HuH-7 (cell line): Measurements from ENCODE around the gene TRMT1.
"Not testable (repeated sequence)": the region's sequence is repeated elsewhere in the genome, so short reads cannot be mapped to it uniquely, and the experiment has no call there.

Source experiments
- DNase-seq: peaks from one replicate; pipeline ENCODE4 v3.0.0; 2011; ENCODE audit warnings: low spot score

The TRMT1 gene

DNA sequence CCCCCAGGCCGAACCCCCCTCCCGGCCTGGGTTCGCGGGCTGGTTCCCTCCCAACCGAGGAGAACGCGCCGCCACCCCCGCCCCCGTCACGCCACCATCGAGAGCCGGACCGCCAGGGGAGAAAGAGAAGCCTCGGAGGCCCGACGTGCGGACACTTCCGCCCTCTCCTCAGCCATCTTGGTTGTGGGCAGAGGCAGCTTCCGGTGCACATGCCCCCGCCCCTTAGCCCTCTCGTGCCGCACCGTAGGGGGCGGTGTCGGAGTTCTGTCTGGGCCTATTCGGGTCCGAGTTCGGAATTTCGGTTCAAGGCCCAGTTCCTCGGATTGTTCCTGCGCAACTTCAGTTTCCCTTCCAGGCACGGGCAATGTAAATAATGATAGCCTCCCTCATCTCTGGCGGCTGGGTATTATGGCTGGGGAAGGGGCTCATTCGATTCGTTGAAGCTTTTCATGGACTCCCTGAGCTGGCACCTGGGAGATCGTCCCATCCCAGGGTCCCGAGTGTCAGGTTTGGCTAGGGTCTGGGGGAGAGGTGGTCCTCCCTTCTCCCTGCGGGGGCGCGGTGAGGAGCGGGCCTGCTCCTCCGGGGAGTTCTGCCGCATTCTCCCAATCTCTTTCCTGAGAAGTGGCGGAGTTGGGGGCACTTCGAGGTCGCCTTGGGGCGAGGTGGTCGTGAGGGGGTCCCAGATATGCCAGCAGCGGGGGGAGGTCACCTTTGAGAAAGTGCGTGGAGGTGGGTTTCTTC, 33.8 kb upstream of the TRMT1 start, which contains the start of the genes IER2 and STX10:
Gene IER2, plus strand, starts transcription at position 225 of the 744 bp plus-strand sequence. CDS start 2,776 bp downstream, outside the sequence.
Gene STX10, minus strand, starts transcription at position 189 of the 744 bp plus-strand sequence. CDS start 202 bp downstream, outside the sequence.
- peak; percentile 84 for DNase-seq

DNA sequence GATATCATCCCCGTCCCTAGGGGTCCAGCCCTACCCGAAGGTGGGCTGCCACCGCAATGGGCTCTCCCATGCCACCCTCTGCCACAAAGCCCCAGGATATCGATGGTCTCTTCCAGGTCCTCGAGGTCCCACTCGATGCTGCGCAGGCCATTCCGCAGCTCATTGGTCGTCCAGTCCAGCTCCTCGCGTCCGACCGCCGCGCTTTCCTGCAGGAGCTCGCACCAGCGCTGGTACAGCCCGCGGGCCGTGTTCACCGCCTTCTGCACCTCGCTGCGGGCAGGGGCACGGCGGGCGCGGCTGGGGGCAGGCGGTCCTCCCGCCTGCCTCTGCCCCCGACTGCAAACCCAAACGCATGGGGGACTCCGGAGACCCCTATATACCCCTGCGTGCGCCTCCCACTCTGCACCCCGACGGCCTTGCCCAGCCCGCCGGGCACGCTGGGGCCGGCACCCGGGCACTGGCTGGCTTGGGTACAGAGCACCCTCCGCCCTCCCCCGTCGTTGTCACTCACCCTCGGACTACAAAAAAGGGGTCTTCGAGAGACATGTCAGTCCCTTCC, 33.2 kb upstream of the TRMT1 start:
- DNase-seq, result no peak

DNA sequence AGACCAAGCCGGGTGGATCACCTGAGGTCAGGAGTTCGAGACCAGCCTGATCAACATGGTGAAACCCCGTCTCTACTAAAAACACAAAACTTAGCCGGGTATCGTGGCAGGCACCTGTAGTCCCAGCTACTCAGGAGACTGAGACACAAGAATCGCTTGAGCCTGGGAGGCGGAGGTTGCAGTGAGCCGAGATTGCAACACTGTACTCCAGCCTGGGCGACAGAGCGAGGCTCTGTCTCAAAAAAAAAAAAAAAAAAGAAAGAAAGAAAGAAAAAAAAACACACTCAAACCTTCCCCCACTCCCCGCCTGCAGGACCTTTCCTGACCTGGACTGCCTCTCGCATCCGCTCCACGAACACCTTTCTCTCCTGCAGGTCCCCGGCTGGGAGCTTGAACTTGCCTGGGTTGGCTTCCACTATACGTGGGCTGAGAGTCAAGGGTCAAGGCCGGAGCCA, 32.7 kb upstream of the TRMT1 start:
- not testable (repeated sequence) for DNase-seq

DNA sequence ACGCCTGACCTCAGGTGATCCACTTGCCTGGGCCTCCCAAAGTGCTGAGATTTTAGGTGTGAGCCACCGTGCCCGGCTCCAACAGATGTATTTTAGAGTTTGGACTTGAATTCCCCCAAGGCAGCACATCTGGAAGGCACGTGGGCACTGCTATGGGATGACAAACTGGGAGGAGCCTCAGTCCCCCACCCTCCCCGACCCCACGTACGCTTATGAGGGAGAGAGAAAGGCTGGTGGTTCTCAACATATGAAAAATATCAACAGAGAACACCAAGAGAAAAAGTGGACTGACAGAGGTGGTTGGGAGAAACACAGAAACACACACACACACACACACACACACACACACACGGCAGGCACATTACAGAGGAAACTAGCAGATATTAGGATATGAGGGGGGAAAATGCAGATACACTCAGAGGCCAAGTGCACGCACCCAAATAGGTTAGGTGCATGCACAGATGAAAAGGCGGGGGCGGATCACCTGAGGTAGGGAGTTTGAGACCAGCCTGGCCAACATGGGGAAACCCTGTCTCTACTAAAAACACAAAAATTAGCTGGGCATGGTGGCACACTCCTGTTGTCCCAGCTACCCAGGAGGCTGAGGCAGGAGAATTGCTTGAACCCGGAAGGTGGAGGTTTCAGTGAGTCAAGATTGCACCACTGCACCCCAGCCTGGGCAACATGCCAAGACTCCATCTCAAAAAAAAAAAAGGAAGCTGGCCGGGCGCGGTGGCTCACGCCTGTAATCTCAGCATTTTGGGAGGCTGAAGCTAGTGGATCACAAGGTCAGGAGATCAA, 30.4 kb upstream of the TRMT1 start:
- no peak for DNase-seq

DNA sequence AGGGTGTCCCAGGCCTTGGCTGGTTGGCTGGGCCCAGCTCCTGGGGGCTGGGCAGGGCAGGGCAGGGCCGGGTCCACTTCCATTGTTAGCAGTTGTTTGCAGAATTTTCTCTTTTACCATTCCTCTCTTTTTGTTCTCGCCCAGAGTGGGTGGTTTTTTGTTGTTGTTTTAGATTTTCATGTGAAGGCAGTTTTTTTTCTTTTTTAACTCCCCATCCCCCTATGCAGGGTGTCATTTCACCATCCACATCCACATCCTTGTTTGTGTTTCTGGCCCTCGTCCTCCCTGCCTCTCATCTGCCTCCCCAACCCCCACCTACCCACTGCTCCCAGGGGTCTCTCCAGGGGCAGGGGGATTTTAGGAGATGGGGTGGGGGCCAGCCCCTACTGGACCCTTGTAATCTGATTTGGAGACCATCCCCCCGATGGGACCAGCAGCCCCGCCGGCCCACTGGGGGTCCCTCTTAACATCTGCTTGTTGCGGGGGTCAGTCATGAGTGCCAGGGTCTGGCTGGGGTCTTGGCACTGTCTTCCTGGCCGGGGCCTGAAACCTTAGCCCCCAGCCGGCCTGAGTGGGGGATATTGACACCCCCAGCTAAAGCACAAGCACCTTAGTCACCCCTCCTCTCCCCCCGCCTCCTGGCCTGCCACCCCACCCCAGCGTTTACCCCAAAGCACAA, 23.2 kb upstream of the TRMT1 start:
- no peak for DNase-seq

DNA sequence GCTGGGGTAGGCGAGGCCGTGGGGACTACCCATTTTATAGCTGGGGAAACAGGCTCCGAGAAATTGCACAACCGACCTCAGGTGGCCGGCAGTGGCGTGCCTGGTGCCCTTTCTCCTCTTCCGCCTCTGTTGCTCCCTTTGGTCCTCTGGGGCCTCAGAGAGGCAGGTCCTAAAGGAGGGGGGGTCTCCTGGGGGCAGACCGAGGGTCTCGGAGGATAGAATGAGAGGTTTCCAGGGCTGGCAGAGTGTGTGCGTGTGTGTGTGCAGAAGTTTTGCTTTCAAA, 22.3 kb upstream of the TRMT1 start:
- no peak for DNase-seq

DNA sequence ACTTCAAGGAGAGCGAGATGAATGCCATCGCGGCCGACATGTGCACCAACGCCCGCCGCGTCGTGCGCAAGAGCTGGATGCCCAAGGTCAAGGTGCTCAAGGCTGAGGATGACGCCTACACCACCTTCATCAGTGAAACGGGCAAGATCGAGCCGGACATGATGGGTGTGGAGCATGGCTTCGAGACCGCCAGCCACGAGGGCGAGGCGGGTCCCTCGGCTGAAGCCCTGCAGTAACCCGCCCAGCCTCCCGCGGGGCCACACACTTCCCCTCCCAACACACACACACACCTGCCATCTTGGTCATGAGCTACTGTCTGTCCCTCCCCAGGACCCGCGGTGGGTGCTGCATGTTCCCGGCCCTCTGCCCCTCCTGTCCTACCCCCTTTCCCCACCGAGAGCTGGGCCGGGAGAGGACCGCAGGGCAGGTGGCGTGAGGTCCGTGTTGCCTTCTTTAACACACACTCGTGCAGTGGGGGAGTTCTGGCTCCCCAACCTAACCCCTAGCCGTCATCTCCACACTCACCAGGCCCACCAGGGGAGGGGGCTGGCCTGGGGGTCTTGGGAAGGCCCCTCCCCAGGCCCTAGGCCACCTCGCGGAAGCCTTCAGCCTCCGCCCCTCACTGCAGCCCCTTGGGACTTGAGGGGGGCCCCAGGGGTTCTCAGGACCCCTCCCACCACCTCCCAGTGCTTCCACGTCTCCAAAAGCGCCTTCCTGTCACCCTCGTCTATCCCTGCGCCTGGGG, 21.8 kb upstream of the TRMT1 start:
- DNase-seq, result no peak

DNA sequence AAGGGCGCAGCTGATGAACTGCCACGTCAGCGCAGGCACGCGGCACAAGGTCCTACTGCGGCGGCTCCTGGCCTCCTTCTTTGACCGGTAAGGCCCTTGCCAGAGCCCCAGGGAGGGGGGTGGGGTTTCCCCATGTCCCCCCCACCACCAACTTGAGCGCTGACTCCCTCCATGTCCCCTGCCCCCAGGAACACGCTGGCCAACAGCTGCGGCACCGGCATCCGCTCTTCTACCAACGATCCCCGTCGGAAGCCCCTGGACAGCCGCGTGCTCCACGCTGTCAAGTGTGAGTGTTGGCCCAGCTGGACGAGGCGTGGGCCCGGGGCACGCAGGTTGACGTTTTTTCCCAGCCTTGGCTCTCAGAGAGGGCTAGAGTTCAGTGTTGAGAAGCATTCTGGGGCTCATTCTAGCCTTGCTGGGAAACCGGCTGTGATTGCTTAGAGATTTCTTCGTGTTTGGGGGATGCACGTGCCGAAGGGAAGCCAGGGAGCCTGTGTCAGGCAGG, 20.8 kb upstream of the TRMT1 start:
- no peak for DNase-seq

DNA sequence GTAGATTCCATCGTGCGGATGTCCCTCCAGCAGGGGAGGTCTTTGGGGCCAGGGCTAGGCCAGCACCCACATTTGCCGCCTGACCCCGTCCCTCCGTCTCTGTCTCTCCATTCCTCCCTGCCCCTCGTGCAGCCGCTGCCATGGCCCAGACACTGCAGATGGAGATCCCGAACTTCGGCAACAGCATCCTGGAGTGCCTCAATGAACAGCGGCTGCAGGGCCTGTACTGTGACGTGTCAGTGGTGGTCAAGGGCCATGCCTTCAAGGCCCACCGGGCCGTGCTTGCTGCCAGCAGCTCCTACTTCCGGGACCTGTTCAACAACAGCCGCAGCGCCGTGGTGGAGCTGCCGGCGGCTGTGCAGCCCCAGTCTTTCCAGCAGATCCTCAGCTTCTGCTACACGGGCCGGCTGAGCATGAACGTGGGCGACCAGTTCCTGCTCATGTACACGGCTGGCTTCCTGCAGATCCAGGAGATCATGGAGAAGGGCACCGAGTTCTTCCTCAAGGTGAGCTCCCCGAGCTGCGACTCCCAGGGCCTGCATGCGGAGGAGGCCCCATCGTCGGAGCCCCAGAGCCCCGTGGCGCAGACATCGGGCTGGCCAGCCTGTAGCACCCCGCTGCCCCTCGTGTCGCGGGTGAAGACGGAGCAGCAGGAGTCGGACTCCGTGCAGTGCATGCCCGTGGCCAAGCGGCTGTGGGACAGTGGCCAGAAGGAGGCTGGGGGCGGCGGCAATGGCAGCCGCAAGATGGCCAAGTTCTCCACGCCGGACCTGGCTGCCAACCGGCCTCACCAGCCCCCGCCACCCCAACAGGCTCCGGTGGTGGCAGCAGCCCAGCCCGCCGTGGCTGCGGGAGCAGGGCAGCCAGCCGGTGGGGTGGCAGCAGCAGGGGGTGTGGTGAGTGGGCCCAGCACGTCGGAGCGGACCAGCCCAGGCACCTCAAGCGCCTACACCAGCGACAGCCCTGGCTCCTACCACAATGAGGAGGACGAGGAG, 18.8 kb upstream of the TRMT1 start:
- DNase-seq, result no peak

DNA sequence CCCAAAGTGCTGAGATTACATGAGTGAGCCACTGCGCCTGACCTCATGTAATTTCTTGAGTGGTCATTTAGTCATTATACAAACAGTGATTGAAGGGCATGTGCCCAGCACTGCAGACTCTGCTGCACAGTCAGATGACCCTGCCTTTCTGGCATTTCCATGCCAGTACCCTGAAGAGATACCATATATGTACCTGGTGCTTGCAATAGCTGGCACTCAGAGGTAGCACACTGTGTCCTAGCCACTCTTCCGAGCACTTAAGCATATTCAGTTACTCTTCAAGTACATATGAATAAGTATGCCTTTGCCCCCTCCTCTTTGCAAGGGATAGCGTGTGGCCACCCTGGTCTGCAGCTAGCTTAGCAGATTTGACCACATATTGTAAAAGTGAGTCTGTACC, 18.1 kb upstream of the TRMT1 start:
- no peak for DNase-seq

DNA sequence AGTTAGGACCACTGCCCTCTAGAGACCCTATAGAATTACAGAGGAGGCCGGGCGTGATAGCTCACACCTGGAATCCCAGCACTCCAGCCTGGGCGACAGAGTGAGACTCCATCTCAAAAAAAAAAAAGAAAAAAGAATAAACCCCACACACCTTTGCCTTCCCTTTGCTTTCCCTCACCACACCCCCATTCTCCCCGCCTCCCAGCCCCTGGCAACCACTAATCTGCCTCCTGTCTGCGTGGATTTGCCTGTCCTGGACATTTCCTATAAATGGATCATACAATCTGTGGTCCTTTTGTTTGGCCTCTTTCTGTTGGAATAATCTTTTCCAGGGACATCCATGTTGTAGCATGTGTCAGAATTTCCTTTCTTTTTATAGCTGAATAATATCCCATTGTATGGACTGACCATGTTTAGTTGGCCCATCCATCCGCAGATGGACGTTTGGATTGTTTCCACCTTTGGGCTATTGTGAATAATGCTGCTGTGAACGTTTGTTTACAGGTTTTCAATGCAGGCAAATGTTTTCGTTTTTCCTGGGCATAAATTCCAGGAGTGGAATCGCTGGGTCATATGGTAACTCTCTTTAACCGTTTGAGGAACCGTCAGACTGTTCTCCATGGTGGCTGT, 16.8 kb upstream of the TRMT1 start:
- DNase-seq, result no peak

DNA sequence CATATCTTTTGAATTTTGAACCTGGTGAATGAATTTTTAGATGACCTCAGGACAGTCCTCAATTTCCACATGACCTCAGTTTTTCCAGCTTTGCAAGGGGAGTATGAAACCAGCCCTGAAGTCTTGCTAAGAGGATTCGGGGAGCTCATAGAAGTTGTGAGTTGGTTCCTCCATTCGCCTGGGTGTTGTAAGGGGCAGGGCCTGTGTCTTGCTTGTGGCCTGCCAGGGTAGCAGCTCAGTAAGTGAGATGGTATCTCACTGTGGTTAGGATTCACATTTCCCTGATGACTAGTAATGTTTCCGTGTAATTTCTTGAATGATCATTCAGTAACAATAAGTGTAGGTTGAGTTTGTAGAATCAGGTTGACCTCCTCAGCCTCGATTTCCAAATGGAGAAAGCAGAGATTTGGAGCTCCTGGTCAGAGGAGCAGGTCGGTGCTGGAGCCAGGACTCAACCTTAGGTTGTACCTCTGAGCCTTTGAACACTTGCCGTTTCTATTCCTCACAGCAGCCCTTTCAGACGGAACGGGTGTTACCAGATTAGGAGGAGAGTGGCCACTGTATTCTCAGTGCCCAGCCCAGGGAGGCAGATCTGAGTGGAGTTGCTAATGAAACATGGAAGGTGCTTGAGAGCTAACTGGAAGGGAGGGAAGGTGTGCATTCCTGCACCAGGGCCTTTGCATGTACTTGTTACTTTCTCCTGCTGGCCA, 16.1 kb upstream of the TRMT1 start:
- no peak for DNase-seq

DNA sequence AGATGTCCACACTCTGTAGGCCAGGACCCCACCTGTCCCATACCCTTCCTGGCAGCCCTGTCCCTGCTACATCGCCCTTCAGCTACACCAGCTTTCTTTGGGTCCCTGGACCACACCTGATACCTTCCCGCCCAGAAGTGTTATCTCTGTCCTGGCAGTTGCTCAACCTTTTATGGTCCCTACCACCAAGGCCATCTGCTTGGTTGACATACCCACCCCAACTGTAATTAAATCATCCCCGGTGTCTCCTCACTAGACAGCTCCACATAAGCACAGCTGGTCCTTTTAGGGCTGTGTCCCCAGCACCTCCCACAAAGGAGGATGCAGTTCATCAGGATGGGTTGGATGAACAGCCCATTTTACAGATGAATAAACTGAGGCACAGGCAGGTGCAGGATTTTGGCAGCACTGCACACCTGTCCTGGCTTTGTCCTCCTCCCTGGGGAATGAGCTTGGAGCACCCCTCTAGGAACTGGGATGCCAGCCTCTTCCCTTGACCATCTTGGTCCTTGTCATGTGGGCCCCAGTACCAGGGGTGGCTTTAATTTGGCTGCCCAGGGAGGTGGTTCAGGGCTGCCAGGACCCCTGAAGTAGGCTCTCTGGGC, 14.4 kb upstream of the TRMT1 start:
- DNase-seq, result no peak

DNA sequence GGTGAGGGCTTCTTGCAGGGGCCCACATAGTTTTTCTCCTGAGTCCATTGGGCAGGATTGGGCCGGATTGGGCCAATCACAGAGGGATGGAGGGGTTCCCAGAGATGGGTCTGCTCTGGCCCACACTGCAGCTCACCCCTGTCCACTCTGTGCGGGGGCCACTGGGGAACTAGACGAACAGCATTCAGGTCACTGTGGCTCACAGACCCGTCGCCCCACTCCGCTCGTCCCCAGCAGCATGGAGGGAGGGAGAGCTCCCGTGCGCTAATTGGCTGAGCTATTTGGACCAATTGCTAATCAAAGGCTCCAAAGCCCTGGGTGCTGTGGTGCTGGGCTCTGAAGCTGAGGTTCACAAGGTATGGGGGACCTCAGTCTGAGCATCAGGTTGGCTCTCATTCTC, 12.8 kb upstream of the TRMT1 start:
- no peak for DNase-seq

DNA sequence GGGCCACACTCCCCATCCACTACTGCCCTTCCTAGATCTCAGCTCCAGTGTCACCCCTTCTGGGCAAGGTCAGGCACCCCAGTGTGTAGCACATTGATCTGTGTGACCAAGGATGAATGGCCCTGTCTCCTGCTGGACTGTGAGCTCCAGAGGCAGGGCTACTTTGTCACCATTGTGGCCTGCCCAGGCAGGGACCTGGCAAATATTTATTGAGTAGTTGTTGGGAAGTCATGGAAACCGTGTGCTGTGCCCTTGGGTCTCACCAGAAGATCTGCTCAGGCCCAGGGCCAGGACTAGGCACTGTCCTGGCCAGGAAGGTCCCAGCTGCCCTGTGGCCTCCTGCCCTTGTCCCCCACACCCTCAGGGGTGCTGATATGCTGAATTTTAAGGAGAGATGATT, 12.0 kb upstream of the TRMT1 start:
- DNase-seq, result no peak

DNA sequence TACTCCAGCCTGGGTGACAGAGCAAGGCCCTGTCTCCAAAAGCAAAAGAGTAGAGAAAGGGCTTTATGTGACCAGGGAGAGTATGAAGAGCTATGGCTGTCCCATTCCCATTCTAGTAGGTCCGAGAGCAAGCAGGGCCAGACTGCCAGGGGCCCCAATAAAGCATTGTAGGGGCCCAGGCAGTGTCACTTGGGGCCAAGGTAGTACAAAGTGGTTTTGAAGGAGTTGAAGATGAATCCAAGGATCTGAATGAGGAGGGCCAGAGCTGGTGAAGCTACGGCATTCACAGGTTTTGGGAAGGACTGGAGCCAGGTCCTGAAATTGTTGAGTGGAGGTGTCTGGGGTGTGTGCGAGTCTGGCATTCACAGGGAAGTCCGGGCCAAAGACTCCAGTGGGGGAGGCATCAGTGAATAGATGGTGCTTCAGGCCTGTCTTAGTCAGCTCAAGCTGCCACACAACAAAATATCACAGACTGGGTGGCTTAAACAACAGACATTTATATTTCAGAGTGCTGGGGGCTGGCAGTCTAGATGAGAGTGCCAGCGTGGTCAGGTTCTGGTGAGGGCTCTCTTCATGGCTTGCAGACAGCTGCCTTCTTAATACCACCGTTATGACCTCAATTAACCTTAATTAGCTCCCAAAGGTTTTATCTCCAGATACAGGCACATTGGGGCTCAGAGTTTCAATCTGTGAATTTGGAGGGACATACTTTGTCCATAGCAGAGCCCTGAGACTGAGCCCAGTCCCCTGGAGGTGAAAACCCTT, 11.5 kb upstream of the TRMT1 start:
- DNase-seq, result no peak

DNA sequence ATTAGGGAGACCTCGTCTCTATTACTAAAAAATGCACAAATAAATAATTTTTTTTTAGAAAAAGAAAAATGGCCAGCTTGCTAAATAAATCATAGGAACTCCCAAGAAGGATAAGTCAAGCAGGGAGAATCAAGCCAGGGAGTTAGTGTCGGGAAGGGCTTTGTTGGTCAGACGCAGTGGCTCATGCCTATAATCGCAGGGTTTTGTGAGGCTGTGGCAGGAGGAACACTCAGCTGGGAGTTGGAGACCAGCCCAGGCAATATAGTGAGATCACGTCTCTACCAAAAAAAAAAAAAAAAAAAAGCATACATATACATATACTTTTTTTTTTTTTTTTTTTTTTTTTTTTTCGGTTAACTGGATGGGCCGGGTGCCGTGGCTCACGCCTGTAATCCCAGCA, 10.5 kb upstream of the TRMT1 start:
- no peak for DNase-seq
